GM19468 (cell line): ENCODE measurements around the gene MEGF11.

Experiments used
- ATAC-seq: cut with Tn5 transposase; IDR thresholded peaks from one replicate; pipeline ENCODE4 v1.9.1; 2021; ENCODE audit warnings: mild to moderate bottlenecking, moderate library complexity, moderate number of reproducible peaks; ENCODE audit not compliant: unreplicated experiment; ENCODE audit errors: extremely low read depth

Gene MEGF11

GRCh38 chr15:66184936-66185790 is 68.4 kb downstream of the MEGF11 start:
- ATAC-seq: no peak

DNA sequence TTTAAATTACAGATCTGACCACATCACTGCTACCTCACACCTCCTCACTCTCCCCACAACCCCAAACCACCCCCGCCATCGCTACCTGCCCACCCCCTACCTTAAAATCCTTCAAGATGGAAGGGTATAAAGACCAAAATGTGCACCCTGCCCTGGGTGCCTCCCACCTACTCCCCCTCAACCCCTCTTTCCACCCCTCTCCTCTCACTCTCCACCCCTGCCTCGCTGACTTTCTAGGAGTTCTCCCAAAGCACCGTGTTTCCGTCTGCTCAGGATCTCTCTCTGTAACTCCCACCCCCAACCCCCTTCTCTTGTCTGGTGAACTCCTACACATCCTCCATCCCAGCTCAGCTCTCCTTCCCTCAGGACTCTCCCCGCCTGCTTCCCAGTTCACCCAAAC is 69.1 kb downstream of the MEGF11 start:
- ATAC-seq: no peak

DNA sequence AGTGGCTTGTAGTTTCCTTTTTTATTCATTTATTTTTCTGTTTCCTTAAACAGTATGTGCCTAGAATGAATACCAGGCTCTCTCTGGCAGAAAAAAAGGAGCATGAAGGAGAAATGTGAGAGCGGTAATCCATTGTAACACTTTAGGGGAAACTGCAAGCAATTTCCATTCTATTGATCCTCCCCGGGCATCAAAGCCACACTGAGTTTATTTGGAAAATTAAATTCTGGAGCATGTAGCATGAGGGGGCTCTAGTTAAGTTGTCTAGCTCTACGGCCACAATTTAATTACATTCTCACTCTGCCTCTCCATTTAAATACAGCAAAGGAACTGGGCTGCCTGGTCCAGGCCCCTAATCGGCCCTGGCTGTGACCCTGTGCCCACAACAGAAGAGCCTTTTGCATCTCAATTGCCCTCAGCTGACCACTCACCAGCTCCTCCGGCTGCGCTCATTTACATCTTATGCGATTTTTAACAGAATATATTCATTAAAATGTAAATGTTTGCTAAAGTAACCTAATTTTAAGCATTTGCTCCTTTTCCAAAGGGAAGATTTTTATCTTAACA is 72.9 kb downstream of the MEGF11 start:
- no peak for ATAC-seq

DNA sequence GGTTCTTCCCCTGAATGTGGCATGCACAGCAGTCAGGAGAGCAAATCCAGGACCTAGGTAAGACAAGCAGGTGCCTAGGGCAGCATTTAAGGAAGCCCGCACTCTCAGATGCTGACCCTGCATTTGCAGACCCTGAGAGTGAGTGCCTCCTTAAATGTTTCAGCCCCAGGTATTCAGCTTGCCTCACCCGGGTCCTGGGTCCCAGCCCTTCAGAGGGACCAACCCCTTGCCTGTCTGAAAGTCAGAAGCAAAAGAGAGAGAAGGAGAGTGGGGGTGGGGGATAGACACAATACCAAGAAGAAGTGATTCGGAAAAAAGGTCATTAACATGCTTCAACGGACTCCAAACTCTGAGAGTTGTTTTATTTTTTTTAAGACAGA is 75.0 kb downstream of the MEGF11 start:
- ATAC-seq: no peak

GRCh38 chr15:66172324-66172980 is 81.1 kb downstream of the MEGF11 start:
- ATAC-seq: no peak

DNA sequence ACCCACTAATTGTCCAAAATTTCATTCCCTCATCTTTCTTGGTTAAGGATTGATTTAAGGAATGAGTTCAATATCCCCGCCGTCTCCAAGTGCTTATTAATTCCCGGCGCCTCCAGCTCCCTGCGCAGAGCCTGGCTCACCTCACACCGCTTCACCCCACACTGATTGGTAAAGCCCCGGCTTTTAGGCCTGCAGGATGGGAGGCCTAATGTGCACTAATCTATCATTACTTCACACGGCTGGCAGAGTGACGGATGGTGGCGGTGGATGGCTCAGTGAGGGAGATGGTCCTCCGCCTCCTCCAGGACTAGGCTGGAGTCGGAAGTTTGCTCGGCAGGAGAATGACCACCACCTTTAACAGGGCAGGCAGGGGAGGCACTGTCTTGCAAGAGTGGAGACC is 81.7 kb downstream of the MEGF11 start:
- no peak for ATAC-seq

GRCh38 chr15:66170716-66171115 is 82.8 kb downstream of the MEGF11 start:
- no peak for ATAC-seq

- no peak for ATAC-seq
These were observed 83.5 kb downstream of the MEGF11 start for GRCh38 chr15:66170042-66170441.

DNA sequence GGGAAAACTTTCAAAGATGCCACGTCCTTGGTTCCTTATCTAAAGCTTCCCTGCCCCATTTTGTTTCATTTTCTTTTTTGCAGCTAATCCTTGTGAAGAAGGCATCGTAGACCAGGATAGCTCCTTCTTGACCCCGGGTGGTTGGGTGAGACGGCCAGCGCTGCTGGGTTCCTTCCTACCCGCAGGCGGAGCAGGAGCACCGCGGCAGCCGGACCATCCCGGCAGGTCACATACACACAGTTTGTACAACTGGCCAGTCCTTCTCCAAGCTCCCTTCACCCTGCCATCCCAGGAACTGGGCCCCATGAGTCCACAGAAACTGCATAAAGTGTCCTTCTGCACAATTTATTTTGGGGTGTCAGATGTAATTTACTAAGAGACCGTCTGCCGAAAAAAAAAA is 83.9 kb downstream of the MEGF11 start:
- ATAC-seq: no peak

- ATAC-seq: no peak
These were observed 84.5 kb downstream of the MEGF11 start for GRCh38 chr15:66169023-66169422.

DNA sequence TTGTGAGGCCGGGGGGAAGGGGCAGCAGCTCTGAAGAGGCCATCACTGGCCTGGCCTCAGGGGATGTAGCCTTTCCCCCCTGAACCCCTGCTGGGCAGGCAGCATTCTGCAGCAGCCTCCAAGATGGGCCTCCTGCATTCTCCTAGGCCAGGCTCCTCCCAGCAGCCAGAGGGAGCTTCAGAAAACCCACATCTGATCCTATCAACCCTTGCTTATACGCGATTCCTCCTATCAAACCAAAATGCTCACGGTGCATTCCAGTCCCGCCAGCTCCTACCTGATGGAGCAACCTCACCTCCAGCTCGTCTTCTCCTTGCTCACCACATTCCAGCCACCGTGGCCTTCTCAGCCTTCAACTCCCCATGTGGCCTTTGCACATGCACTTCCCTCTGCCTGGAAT is 85.7 kb downstream of the MEGF11 start:
- no peak for ATAC-seq

GRCh38 chr15:66165856-66166255 is 87.7 kb downstream of the MEGF11 start:
- ATAC-seq: no peak

GRCh38 chr15:66164788-66165187 is 88.8 kb downstream of the MEGF11 start:
- no peak for ATAC-seq

DNA sequence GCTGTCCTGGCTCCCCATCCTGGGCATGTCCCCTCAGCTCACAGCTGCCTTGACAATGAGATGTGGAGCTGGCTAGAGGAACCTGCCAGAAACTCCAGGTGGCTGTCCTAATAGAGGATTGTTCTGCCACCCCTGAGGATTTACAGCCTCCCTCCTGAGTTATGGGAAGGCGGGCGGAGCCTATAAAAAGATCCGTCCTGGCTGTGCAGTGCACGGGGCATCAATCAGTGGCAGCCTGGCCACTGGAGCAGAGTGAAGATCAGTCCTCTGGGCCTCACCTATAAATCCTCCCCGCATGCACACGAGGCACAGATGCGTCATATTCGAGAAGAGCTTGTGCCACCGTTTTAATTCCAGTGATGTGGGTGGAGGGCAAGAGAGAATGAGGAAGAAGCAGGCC is 90.0 kb downstream of the MEGF11 start:
- no peak for ATAC-seq

GRCh38 chr15:66162286-66162685 is 91.3 kb downstream of the MEGF11 start:
- no peak for ATAC-seq

- no peak for ATAC-seq
These were observed 91.9 kb downstream of the MEGF11 start for GRCh38 chr15:66161575-66162118.

GRCh38 chr15:66161108-66161507 is 92.4 kb downstream of the MEGF11 start:
- ATAC-seq: no peak

- ATAC-seq: no peak
These were observed 96.0 kb downstream of the MEGF11 start for GRCh38 chr15:66157507-66157906.

DNA sequence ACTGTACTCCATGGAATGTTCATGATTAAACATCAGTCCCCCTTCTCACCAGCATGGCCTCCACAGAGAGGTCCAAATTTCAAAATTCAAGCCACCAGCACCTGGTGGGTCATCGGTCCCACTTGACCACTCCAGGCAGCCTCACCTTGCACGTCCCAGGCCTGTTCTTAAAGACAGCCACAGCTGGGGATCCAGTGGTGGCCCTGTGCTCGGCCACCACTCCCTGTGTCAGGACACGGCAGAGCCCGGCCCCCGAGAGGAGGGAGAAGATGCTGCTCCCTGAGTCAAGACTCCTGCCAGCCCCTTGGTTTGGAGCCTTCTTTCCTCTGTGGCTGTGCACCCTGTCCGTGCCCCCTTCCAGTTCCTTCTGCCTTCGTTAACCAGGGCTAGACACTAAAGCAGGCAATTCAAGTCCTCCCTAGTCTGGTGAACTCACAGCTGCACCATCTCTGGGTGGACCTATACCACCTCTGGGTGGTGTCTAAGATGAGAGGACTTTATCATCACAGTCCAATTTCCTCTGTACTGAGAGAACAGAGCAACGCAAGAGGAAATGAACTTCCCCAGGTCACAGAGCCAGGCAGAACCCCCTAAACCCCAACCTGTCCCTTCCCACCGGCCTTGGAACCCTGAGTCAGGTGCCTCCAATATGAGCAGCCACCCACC is 97.1 kb downstream of the MEGF11 start:
- ATAC-seq: no peak

- no peak for ATAC-seq
These were observed 98.5 kb downstream of the MEGF11 start for GRCh38 chr15:66155065-66155464.

GRCh38 chr15:66154581-66154980 is 99.0 kb downstream of the MEGF11 start:
- ATAC-seq: no peak
